H1 (cell line): ENCODE data around the gene PSME3. TPM values are rescaled to one million over a fixed set of nuclear protein-coding genes. Genes with fewer than 3 reads are reported as not detected.
A peak's percentile ranks its signal among the peaks of the same experiment; 100 is the strongest.

ENCODE experiments used
- KDM1A ChIP-seq: fragments of 200-600, 300-600 bp; sonication (generic); IDR thresholded peaks from 2 replicates; pipeline ENCODE4 v1.7.1; 2016; ENCODE audit warnings: mild to moderate bottlenecking, low read length, borderline replicate concordance
- SP4 ChIP-seq: IDR thresholded peaks from 2 replicates; pipeline ENCODE4 v1.6.1; 2012; ENCODE audit warnings: low read length, inconsistent platforms
- SRF ChIP-seq: IDR thresholded peaks from 2 replicates; pipeline ENCODE4 v1.6.1; 2011; ENCODE audit warnings: mild to moderate bottlenecking, low read depth, low read length, moderate library complexity
- polyA plus RNA-seq, 7 experiments: library from polyadenylated mRNA; depleted of rRNA in 3 of 7; stranded (reverse) in 5 of 7; unstranded in 2 of 7; fragments of >200 nt in 5 of 7; fragments of 200-250 nt in 2 of 7; gene quantifications; 1 replicate in 5 of 7; 2 replicates in 1 of 7; 4 replicates in 1 of 7; pipeline versions ENCODE4 v1.2.1 to v1.2.3, GENCODE V29; 2011 to 2013; ENCODE audit warnings: missing spikeins in 2 of 7, mixed read lengths in 2 of 7
- total RNA-seq: library from RNA; stranded (reverse); fragmentation: NEBNext Ultra II Directional; extraction: Animal tissue kit (Norgen Biotek cat#: 25700); gene quantifications from 2 replicates; pipeline ENCODE4 v1.2.1, GENCODE V29; 2021

PSME3 gene
- total and polyA plus RNA-seq, 2 of the 8 experiments (the other 6 are each of a cell fraction or from before 2014, with no cell fraction given): 149 to 224 TPM

DNA sequence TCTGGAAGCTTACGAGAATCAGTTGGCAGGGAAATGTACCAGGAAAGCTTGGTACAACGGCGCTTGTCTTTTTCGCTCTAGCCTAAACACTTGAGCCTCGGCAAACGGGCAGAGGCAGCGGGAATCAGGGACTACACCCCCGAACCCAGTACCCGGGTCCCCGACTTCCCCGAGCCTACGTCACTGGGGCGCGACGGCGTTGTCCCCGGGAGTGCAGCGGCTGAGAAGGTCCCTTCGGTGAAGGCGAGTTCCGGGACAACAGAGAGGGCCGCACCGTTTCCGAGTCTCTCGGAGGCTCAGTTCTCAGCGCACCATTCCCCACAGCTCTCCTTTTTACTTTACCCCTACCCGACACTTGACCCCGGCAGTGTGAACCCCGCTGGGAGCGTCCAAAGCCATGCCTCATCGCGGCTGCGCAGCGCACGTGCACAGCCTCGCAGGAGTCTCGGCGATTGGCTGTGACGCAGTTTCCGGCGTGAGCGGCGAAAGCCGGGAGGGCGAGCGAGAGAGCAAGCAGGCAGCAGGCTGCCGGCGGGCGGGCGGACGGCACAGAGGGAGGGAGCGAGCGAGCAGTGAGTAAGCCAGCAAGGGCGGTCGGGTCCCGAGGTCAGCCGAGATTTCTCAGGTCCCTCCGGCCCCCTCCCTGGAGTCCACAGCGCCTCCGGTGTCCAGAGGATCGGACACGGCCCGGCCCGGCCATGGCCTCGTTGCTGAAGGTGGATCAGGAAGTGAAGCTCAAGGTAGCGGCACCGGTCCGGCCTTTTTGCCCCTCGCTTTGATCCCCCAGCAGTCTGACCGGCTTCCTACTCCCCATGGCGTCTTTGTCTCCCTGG, at the start of gene PSME3 (continued):
- TF ChIP-seq KDM1A: no peak
- TF ChIP-seq SP4: peak; percentile 64; the same call in 1 of the 2 replicates
- TF ChIP-seq SRF: peak; percentile 62
